ENCODE results near the gene RASGRF1.
A peak's percentile ranks its signal among the peaks of the same experiment; 100 is the strongest.

Gene RASGRF1

GRCh38 chr15:78925076-78925624 is 165.4 kb downstream of the RASGRF1 start:
- Histone ChIP-seq H3K27me3 (ENCODE audit: insufficient read depth, insufficient read length) (no peaks in the 10 kb centered on the region), H3K9me3 (ENCODE audit: insufficient read depth, low read length) (no peaks in the 10 kb centered on the region), H3K4me1 (ENCODE audit: insufficient read depth, insufficient read length) (no peaks in the 10 kb centered on the region), H3K9ac (ENCODE audit: insufficient read length, low read depth) (no peak overlapping the region), H3K4me3 (ENCODE audit: insufficient read length, low read depth) (no peak overlapping the region), H3K36me3 (ENCODE audit: insufficient read depth, insufficient read length, low read length) (peaks cover 63% of the 10 kb centered on the region)
- no peak for DNase-seq (ENCODE audit: low read depth, low spot score)
- TF ChIP-seq ZNF274 (IDR thresholded peaks at IDR 0.05; ENCODE audit: low read depth, low read length) (no peak), SUZ12 (IDR thresholded peaks at IDR 0.05; ENCODE audit: extremely low read depth, insufficient read depth, insufficient read length) (no peak), YY1 (IDR thresholded peaks at IDR 0.05; ENCODE audit: insufficient read depth, insufficient read length) (no peak)

DNA sequence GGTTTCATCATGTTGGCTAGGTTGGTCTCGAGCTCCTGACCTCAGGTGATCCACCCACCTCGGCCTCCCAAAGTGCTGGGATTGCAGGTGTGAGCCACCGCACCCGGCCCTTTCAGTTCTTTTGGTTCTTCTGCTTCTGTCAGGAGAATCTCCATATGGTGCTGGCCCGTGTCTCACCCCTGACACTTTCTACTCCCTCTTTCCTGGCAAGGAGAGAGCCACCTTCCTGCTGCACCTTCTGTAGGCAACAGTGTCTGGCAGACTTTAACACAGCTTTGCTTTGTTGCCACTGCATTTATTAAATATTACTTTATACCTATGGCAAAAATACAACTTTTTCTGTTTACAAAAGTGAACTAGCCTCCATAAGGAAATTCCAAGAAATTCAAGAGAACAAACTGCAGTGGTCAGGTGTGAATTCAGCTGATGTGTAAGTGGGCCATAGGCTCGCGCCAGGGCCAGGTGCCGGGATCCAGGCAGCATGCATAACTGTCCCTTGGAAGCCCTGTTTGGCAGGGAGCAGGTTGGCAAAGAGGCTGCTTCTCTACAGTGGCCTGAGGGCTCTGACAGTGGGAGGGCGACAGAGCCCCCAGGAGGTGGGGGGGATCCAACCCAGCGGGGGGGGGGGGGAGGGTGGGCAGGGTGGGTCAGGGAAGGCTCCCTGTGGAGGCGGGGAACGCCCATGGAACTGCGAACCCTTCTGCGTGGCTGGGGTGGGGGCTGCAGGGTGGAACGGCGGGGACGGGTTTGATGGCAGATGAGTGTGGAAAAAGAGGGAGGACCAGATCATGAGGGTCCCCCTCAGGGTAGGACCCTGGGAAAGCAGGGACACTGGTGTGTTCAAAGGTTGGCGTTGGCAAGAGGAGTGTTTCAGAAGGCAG is 166.9 kb downstream of the RASGRF1 start:
- H3K4me3 ChIP-seq (ENCODE audit: insufficient read length, low read depth), result no peak overlapping the region
- no peaks in the 10 kb centered on the region for H3K9me3 ChIP-seq (ENCODE audit: insufficient read depth, low read length)
- H3K36me3 ChIP-seq (ENCODE audit: insufficient read depth, insufficient read length, low read length), result peaks cover 56% of the 10 kb centered on the region
- H3K4me1 ChIP-seq (ENCODE audit: insufficient read depth, insufficient read length), result no peaks in the 10 kb centered on the region
- TF ChIP-seq YY1 (IDR thresholded peaks at IDR 0.05; ENCODE audit: insufficient read depth, insufficient read length), result no peak
- no peak for TF ChIP-seq ZNF274 (IDR thresholded peaks at IDR 0.05; ENCODE audit: low read depth, low read length)
- TF ChIP-seq SUZ12 (IDR thresholded peaks at IDR 0.05; ENCODE audit: extremely low read depth, insufficient read depth, insufficient read length), result no peak
- DNase-seq (ENCODE audit: low read depth, low spot score), result no peak
- no peak overlapping the region for H3K9ac ChIP-seq (ENCODE audit: insufficient read length, low read depth)
- no peaks in the 10 kb centered on the region for H3K27me3 ChIP-seq (ENCODE audit: insufficient read depth, insufficient read length)

DNA sequence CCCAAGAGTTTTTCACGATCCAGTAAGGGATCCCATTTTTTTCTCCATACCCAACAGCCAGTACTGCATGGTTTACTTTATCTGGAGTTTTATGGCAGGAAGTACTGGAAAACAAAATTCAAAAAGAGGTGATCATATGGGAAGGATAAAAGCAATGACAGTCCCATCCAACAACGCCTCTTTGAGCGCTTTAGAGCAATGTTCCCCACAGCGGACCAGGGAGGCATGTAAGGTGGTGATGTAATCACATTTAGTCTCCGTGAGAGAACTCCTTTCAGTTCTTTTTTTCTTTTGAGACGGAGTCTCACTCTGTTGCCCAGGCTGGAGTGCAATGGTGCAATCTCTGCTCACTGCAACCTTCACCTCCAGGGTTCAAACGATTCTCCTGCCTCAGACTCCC is 167.6 kb downstream of the RASGRF1 start:
- H3K27me3 ChIP-seq (ENCODE audit: insufficient read depth, insufficient read length), result no peaks in the 10 kb centered on the region
- no peak overlapping the region for H3K9ac ChIP-seq (ENCODE audit: insufficient read length, low read depth)
- H3K4me1 ChIP-seq (ENCODE audit: insufficient read depth, insufficient read length), result no peaks in the 10 kb centered on the region
- no peak for DNase-seq (ENCODE audit: low read depth, low spot score)
- no peaks in the 10 kb centered on the region for H3K9me3 ChIP-seq (ENCODE audit: insufficient read depth, low read length)
- TF ChIP-seq ZNF274 (IDR thresholded peaks at IDR 0.05; ENCODE audit: low read depth, low read length) (no peak), SUZ12 (IDR thresholded peaks at IDR 0.05; ENCODE audit: extremely low read depth, insufficient read depth, insufficient read length) (no peak), YY1 (IDR thresholded peaks at IDR 0.05; ENCODE audit: insufficient read depth, insufficient read length) (no peak)
- H3K36me3 ChIP-seq (ENCODE audit: insufficient read depth, insufficient read length, low read length), result peaks cover 56% of the 10 kb centered on the region
- H3K4me3 ChIP-seq (ENCODE audit: insufficient read length, low read depth), result no peak overlapping the region

GRCh38 chr15:78922527-78922926 is 168.1 kb downstream of the RASGRF1 start:
- H3K36me3 ChIP-seq (ENCODE audit: insufficient read depth, insufficient read length, low read length), result peaks cover 59% of the 10 kb centered on the region
- peak overlapping the region; percentile 32 for H3K9ac ChIP-seq (ENCODE audit: insufficient read length, low read depth)
- no peak for TF ChIP-seq SUZ12 (IDR thresholded peaks at IDR 0.05; ENCODE audit: extremely low read depth, insufficient read depth, insufficient read length)
- no peak for TF ChIP-seq YY1 (IDR thresholded peaks at IDR 0.05; ENCODE audit: insufficient read depth, insufficient read length)
- TF ChIP-seq ZNF274 (IDR thresholded peaks at IDR 0.05; ENCODE audit: low read depth, low read length), result no peak
- H3K4me3 ChIP-seq (ENCODE audit: insufficient read length, low read depth), result no peak overlapping the region
- no peaks in the 10 kb centered on the region for H3K9me3 ChIP-seq (ENCODE audit: insufficient read depth, low read length)
- no peaks in the 10 kb centered on the region for H3K4me1 ChIP-seq (ENCODE audit: insufficient read depth, insufficient read length)
- DNase-seq (ENCODE audit: low read depth, low spot score), result no peak
- H3K27me3 ChIP-seq (ENCODE audit: insufficient read depth, insufficient read length), result no peaks in the 10 kb centered on the region

GRCh38 chr15:78921940-78922339 is 168.6 kb downstream of the RASGRF1 start:
- Histone ChIP-seq H3K4me1 (ENCODE audit: insufficient read depth, insufficient read length) (no peaks in the 10 kb centered on the region), H3K36me3 (ENCODE audit: insufficient read depth, insufficient read length, low read length) (peaks cover 53% of the 10 kb centered on the region), H3K27me3 (ENCODE audit: insufficient read depth, insufficient read length) (no peaks in the 10 kb centered on the region), H3K4me3 (ENCODE audit: insufficient read length, low read depth) (no peak overlapping the region), H3K9ac (ENCODE audit: insufficient read length, low read depth) (no peak overlapping the region), H3K9me3 (ENCODE audit: insufficient read depth, low read length) (no peaks in the 10 kb centered on the region)
- no peak for TF ChIP-seq YY1 (IDR thresholded peaks at IDR 0.05; ENCODE audit: insufficient read depth, insufficient read length)
- TF ChIP-seq SUZ12 (IDR thresholded peaks at IDR 0.05; ENCODE audit: extremely low read depth, insufficient read depth, insufficient read length), result no peak
- TF ChIP-seq ZNF274 (IDR thresholded peaks at IDR 0.05; ENCODE audit: low read depth, low read length), result no peak
- no peak for DNase-seq (ENCODE audit: low read depth, low spot score)

DNA sequence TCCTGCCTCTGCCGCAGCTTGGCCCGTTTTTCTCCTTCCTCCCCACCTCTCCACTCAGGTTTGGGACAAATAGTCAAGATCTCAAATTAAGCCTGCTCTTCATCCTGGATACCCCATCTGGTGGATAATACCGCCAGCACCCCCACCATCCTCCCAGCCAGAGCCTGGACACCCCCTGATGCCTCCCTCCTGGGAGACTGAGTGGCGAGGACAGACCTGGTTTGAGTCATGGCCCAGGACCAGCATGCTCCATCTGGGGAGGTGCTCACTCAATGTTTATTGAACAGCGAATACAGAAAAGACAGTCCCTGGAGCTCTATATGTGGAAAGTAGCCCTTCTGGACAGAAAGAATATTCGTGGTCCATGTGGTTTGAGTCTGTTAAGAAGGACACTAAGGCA is 169.1 kb downstream of the RASGRF1 start:
- Histone ChIP-seq H3K4me1 (ENCODE audit: insufficient read depth, insufficient read length) (no peaks in the 10 kb centered on the region), H3K36me3 (ENCODE audit: insufficient read depth, insufficient read length, low read length) (peaks cover 49% of the 10 kb centered on the region), H3K27me3 (ENCODE audit: insufficient read depth, insufficient read length) (no peaks in the 10 kb centered on the region), H3K4me3 (ENCODE audit: insufficient read length, low read depth) (no peak overlapping the region), H3K9ac (ENCODE audit: insufficient read length, low read depth) (no peak overlapping the region), H3K9me3 (ENCODE audit: insufficient read depth, low read length) (no peaks in the 10 kb centered on the region)
- TF ChIP-seq YY1 (IDR thresholded peaks at IDR 0.05; ENCODE audit: insufficient read depth, insufficient read length) (no peak), ZNF274 (IDR thresholded peaks at IDR 0.05; ENCODE audit: low read depth, low read length) (no peak), SUZ12 (IDR thresholded peaks at IDR 0.05; ENCODE audit: extremely low read depth, insufficient read depth, insufficient read length) (no peak)
- no peak for DNase-seq (ENCODE audit: low read depth, low spot score)

GRCh38 chr15:78917888-78918287 is 172.7 kb downstream of the RASGRF1 start:
- DNase-seq (ENCODE audit: low read depth, low spot score), result no peak
- H3K4me1 ChIP-seq (ENCODE audit: insufficient read depth, insufficient read length), result no peaks in the 10 kb centered on the region
- H3K4me3 ChIP-seq (ENCODE audit: insufficient read length, low read depth), result no peak overlapping the region
- no peak for TF ChIP-seq YY1 (IDR thresholded peaks at IDR 0.05; ENCODE audit: insufficient read depth, insufficient read length)
- peaks cover 41% of the 10 kb centered on the region for H3K36me3 ChIP-seq (ENCODE audit: insufficient read depth, insufficient read length, low read length)
- H3K9me3 ChIP-seq (ENCODE audit: insufficient read depth, low read length), result no peaks in the 10 kb centered on the region
- H3K9ac ChIP-seq (ENCODE audit: insufficient read length, low read depth), result no peak overlapping the region
- H3K27me3 ChIP-seq (ENCODE audit: insufficient read depth, insufficient read length), result no peaks in the 10 kb centered on the region

Data from NT2/D1 (cell line).